ENCODE measurements around the gene CD9.
A peak's percentile ranks its signal among the peaks of the same experiment; 100 is the strongest.

The CD9 gene

GRCh38 chr12:6276956-6277620 is 76.9 kb downstream of the CD9 start:
- no peak for DNase-seq

DNA sequence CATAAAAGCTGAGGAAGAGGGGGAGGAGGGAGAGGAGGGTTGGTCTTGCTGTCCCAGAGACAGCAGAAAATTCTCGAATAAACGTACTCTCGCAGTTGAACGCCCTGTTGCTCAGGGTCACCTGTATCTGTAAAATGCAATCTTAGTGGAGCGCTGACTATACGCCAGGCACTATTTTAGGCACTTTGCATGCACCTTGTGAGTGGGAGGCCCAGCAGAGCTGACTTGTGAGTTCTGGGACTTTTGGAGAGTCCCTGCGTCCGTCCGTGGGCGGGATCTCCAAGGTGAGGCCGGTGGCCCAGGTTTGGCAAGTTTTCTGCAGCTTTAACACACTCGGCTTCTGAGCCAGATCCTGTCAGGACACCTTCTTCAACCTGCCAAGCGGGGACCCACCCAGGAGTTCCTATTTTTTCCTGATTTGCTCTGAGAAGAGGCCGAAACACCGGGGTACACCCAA is 77.8 kb downstream of the CD9 start:
- peak in 2 of 5 experiments; percentile 9 to 19 for DNase-seq

DNA sequence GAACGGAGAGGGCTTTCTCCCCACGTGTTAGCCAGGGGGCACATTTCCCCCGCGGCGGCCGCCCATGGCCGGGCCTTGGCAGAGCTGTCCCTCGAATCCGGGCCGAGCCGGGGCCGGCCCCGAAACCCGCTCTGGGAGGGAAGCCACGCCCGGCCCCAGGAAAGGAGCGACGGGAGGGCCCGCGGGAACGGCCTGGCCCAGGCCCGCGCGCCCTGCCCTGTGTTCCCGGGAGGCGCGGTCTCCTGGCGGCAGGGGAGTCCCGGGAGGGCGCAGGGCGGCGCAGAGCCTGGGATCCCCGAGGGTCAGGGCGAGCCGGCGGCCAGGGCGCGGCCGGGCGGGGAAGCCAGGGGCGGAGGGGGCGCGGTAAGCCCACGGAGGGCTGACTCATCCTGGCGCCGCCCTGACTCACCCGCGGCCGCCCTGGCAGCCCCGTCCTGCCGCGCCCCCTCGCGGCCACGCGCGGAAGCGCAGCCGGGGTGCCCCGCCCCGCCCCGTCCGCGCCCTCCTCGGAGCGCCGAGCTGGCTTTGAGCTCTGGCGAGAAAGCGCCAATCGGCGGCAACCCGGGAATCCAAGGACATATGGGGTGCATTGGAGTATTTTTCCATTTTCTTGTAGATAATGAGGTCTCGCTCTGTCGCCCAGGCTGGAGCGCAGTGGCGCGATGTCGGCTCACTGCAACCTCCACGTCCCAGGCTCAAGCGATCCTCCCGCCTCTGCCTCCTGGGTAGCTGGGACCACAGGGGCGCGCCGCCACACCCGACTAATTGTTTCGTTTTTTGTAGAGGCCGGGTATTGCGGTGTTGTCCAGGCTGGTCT is 78.4 kb downstream of the CD9 start:
- peak; percentile 71 to 78 (median 74) for DNase-seq

GRCh38 chr12:6279256-6279628 is 79.0 kb downstream of the CD9 start:
- no peak for DNase-seq

GRCh38 chr12:6279631-6280030 is 79.4 kb downstream of the CD9 start:
- DNase-seq: no peak

DNA sequence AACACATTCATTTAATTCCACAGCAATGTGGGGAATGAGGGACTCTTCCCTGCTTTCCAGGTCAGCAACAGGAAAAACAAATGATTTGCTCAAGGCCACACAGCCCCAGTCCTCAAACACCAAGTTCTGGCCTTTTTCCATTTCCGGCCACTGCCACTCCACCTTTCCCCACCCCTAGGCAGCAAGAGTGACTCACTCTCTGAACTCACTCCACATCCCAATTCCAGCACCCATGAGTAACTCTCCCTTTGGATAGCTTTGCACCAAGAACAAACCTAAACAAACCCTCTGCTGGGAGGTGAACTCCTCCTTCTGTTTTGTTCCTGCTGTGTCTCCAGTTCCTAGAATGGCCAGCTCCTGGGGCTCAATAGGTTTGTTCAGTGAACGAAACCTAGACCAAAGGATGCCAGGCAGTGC is 79.9 kb downstream of the CD9 start:
- no peak for DNase-seq

DNA sequence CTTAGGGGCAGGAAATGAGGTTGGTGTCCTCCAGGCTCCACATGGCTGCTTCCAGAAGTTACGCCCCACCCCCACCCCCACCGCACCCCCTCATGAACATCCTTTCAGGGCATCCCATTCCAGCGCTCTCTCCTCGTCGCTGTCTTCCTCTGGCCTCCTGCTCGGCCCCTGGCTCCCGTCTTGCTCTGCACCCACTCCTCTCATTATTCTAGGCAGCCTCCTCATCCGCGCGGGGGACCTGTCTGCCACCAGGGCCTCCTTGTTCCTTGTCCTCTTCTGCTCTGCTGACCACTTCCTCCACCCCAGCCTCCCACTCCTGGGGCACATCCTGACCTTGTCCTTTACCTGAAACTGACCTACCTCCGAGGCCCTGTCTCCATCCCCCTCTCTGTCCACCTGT is 80.5 kb downstream of the CD9 start:
- DNase-seq: no peak

DNA sequence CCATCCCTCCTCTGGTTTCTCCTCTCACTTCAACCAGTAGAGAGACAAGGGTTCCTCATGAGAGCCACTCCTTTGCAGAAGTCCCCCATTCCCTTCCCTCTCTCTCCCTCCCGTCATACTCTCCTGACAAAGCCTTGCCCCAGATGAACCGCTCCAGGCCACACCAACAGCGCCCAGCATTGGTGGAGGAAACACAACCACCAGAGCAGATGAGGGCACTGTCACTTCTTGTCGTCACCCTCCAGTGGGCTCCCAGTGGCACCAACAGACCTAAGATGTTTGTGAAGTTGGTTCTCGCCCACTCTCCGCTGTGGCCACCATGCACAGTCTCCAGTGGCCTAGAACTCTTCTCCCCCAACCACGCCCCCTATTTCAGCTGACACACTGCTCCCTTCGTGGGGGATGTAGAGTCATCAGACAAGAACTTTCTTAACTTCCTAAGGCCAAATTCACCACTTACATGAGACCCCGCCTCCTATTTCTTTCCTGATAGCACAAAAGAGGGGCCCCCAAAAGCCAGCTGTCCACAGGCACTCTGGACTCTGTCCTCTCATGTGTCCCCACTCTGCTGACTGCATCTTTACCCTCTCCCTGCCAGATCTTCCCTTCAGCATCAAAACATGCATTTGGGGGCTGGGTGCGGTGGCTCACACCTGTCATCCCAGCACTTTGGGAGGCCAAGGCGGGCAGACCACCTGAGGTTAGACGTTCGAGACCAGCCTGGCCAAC is 81.0 kb downstream of the CD9 start:
- no peak for DNase-seq

DNA sequence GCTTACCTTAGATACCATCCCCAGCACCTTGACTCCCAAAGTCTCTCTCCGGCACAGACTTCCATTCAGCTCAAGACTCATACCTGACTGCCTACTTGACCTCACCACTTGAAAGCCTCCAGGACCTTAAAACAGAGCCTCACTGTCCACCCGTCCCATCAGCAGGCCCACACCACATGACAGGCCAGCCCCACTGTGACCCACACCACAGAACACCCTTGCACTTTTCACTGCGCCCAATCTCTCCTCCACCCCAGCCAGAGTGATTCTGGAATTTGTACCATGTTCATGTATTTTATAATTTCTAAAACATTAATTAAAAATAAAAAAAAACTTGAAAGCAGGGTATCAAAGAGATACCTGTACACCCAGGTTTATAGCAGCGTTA is 82.2 kb downstream of the CD9 start:
- DNase-seq: no peak

GRCh38 chr12:6284273-6284672 is 84.1 kb downstream of the CD9 start:
- no peak for DNase-seq

GRCh38 chr12:6285063-6285477 is 84.9 kb downstream of the CD9 start:
- peak in 4 of 5 experiments; percentile 15 to 45 (median 34) for DNase-seq

DNA sequence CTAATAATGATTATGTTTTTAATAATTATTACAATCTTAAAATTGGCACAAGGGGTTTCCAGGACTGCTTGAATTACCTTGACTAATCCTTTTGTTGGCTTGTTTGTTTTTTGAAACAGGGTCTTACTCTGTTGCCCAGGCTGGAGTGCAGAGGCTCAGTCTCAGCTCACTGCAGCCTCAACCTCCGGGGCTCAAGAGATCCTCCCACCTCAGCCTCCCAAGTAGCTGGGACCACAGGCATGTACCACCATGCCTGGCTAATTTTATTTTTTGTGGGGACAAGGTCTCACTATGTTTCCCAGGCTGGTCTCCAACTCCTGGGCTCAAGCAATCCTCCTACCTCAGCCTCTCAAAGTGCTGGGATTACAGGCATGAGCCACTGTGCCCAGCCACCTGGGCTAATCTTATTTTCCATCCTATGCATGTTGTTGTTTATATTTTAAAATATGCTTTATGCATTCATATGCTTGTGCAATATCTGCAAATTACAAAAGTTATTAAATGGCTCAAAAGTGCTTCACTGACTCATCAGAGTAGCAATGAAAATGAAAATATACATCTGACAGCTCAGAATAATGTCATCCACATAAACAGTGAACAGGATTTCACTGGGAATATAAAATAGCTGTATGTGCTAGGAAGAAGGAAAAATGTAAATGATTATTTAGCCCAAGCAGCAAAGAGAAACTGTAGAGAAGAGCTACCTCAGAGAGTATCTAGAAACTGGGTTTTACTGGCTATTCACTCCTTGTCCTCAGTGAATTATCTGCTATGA is 85.5 kb downstream of the CD9 start:
- DNase-seq: no peak

Data from T-helper 2 cell (primary cell).